ENCODE data around the gene PRKCQ. TPM values are rescaled to one million over a fixed set of nuclear protein-coding genes. Genes with fewer than 3 reads are reported as not detected.

PRKCQ gene
- total and polyA plus RNA-seq, 2 of the 8 experiments (the other 6 are each of a cell fraction or from before 2014, with no cell fraction given) = 9.1 to 22.6 TPM

DNA sequence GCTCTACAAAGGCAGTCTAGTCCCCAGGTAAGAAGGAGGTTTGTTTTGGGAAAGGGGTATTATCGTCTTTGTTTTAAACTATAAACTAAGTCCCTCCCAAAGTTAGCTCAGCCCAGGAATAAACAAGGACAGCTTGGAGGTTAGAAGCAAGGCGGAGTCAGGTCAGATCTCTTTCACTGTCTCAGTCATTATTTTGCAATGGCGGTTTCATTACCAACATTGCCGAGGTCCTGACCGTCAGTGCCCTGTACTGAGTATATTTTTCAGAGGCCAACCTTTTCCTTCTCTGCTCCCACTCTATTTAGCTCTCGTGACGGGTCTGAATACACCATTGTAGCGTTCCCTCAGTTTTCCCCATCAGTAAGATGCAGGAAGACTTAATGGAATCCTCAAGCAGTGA lies 184.5 kb downstream of the PRKCQ start:
- H2AK5ac ChIP-seq (ENCODE audit: low read depth, low read length) = no peak overlapping the region
- H3K27ac ChIP-seq (ENCODE audit: low read depth, low read length) = no peak overlapping the region
- no peak overlapping the region for H4K91ac ChIP-seq (replicated peaks; ENCODE audit: insufficient read length, low read length)
- no peak overlapping the region for H2BK12ac ChIP-seq (ENCODE audit: low read depth, low read length)
- H3K79me2 ChIP-seq (ENCODE audit: control insufficient read depth in 1 of 2, insufficient read depth in 2 of 2, low read length in 2 of 2) = no peaks in the 10 kb centered on the region
- no peaks in the 10 kb centered on the region for H3K9me3 ChIP-seq (ENCODE audit: insufficient read depth in 2 of 2, low read depth in 1 of 2, low read length in 1 of 2)
- H2BK5ac ChIP-seq (ENCODE audit: low read depth, low read length) = no peak overlapping the region
- no peak overlapping the region for H2BK20ac ChIP-seq (ENCODE audit: low read length)
- H4K8ac ChIP-seq (ENCODE audit: extremely low read depth, insufficient read depth, low read length) = no peak overlapping the region
- no peaks in the 10 kb centered on the region for H4K20me1 ChIP-seq (replicated peaks in 1 of 2; ENCODE audit: control insufficient read depth in 1 of 2, insufficient read depth in 2 of 2, low read length in 2 of 2)
- H3K56ac ChIP-seq (replicated peaks; ENCODE audit: insufficient read length, low read depth, low read length) = no peak overlapping the region
- no peaks in the 10 kb centered on the region for H3K27me3 ChIP-seq (replicated peaks in 1 of 4; ENCODE audit: control insufficient read depth in 3 of 4, extremely low read depth in 1 of 4, insufficient read depth in 3 of 4, low read length in 3 of 4)
- H3K9ac ChIP-seq (replicated peaks in 1 of 4; ENCODE audit: extremely low read depth in 1 of 4, low read depth in 3 of 4, low read length in 3 of 4) = no peak overlapping the region
- ChIA-PET CTCF (ENCODE audit: partially characterized antibody) (interaction anchor here (0.9 to 2.9 kb wide), 4 partner anchors 10 to 193 kb away, joined by 3 to 17 read pairs (median 3); no protein-coding TSS in a partner anchor), POLR2A (ENCODE audit: partially characterized antibody) (interaction anchor here (0.7 to 1.0 kb wide), 2 partner anchors 10 to 193 kb away, joined by 3 to 4 read pairs; partner anchors contain the start of gene PFKFB3)
- H3K4me2 ChIP-seq (ENCODE audit: insufficient read depth in 1 of 2, low read depth in 2 of 2, low read length in 2 of 2) = no peak overlapping the region
- no peak overlapping the region for H3K14ac ChIP-seq (ENCODE audit: insufficient read length)
- no peak overlapping the region for H3K4ac ChIP-seq (replicated peaks; ENCODE audit: insufficient read length, low read depth, low read length)
- H3K4me1 ChIP-seq (replicated peaks in 1 of 4; ENCODE audit: control insufficient read depth in 3 of 4, insufficient read depth in 4 of 4, low read length in 3 of 4) = no peaks in the 10 kb centered on the region; a peak in 1 of 7 replicates
- H3K23ac ChIP-seq (ENCODE audit: insufficient read length) = no peak overlapping the region
- no peak overlapping the region for H3K18ac ChIP-seq (ENCODE audit: extremely low read depth, low read length)
- FAIRE-seq = no peak
- no peak for DNase-seq (ENCODE audit: low read depth in 1 of 2, low spot score in 2 of 2)
- no peak overlapping the region for H2AFZ ChIP-seq (ENCODE audit: low read length)
- no peak overlapping the region for H2BK120ac ChIP-seq (replicated peaks; ENCODE audit: low read depth, low read length)
- no peaks in the 10 kb centered on the region for H3K79me1 ChIP-seq (ENCODE audit: low read depth, low read length)
- H3K36me3 ChIP-seq (ENCODE audit: control insufficient read depth in 2 of 4, insufficient read depth in 4 of 4, low read length in 3 of 4) = no peaks in the 10 kb centered on the region
- WGBS, 2 experiments (ENCODE audit: extremely low coverage in 1 of 2, insufficient coverage in 1 of 2, insufficient read length in 1 of 2, insufficient replicate concordance in 2 of 2, low coverage in 1 of 2, low lambda C conversion rate in 2 of 2, missing lambda C conversion rate in 1 of 2) = 82% methylated on average over 8 of the region's 8 CpGs; no CpG with 5 or more reads in 1 of the 2 experiments
- no peak overlapping the region for H3K4me3 ChIP-seq (ENCODE audit: extremely low read depth in 1 of 4, insufficient read depth in 2 of 4, low read depth in 3 of 4, low read length in 4 of 4)
- no peak overlapping the region for H2BK15ac ChIP-seq (ENCODE audit: low read length)
- no peak overlapping the region for H4K5ac ChIP-seq (ENCODE audit: insufficient read length, low read depth, low read length)
- no peaks in the 10 kb centered on the region for H3K23me2 ChIP-seq (ENCODE audit: low read depth, low read length)
- TF ChIP-seq SIN3A (conservative IDR thresholded peaks at IDR 0.05 in 1 of 2, IDR thresholded peaks at IDR 0.05 in 1 of 2; ENCODE audit: low read depth in 1 of 2, low read length in 2 of 2) = no peak
- TF ChIP-seq TBP (IDR thresholded peaks at IDR 0.05; ENCODE audit: low read depth, low read length) = no peak
- TF ChIP-seq CREB1 (IDR thresholded peaks at IDR 0.05) = no peak
- no peak for TF ChIP-seq BRCA1 (IDR thresholded peaks at IDR 0.05; ENCODE audit: low read depth, low read length)
- TF ChIP-seq KDM5A (IDR thresholded peaks at IDR 0.05; ENCODE audit: low read length) = no peak
- TF ChIP-seq RFX5 (IDR thresholded peaks at IDR 0.05; ENCODE audit: borderline replicate concordance, low read depth, low read length) = no peak
- no peak for TF ChIP-seq TAF1 (IDR thresholded peaks at IDR 0.05; ENCODE audit: low read depth, low read length)
- TF ChIP-seq JUN (IDR thresholded peaks at IDR 0.05; ENCODE audit: low read depth, low read length) = no peak
- TF ChIP-seq RBBP5 (IDR thresholded peaks at IDR 0.05; ENCODE audit: borderline replicate concordance, low read depth, low read length) = no peak
- TF ChIP-seq POLR2AphosphoS5 (IDR thresholded peaks at IDR 0.05; ENCODE audit: low read depth, low read length) = no peak
- TF ChIP-seq NRF1 (IDR thresholded peaks at IDR 0.05; ENCODE audit: low read depth, low read length) = no peak
- TF ChIP-seq RAD21 (IDR thresholded peaks at IDR 0.05 in 1 of 2, conservative IDR thresholded peaks at IDR 0.05 in 1 of 2; ENCODE audit: low read depth in 2 of 2, low read length in 2 of 2) = no peak
- TF ChIP-seq CBX8 (IDR thresholded peaks at IDR 0.05; ENCODE audit: borderline replicate concordance, low read depth, low read length) = no peak
